Spleen (tissue), 7 donors: ENCODE data around the gene MST1.

Experiments
- POLR2A ChIP-seq, 3 donors: fragments of 450-650 bp; IDR thresholded peaks; one replicate each; pipeline ENCODE4 v1.5.1; 2017; ENCODE audit warnings: antibody characterized with exemption in 3 of 3, mild to moderate bottlenecking in 1 of 3
- TF ChIP-seq, protein P1 (sequence below), 11 experiments: fragments of 200-600 bp in 7 of 11; fragments of 450-650 bp in 4 of 11; sonication (generic) in 4 of 11; IDR thresholded peaks in 8 of 11; conservative IDR thresholded peaks in 3 of 11; 1 replicate in 7 of 11; 2 replicates in 4 of 11; pipeline versions ENCODE4 v1.4.0 to v1.8.0; 2016 to 2021; ENCODE audit warnings: antibody characterized with exemption in 11 of 11, inconsistent platforms in 4 of 11, mild to moderate bottlenecking in 1 of 11
- donor health status: DM: no; HTN: no; CAD: no; lungs with moderate emphysema.
- donor health status: DM: no; HTN: no; CAD: no.
- donor health status: DM: no; HTN: no; CAD: no.

DNA sequence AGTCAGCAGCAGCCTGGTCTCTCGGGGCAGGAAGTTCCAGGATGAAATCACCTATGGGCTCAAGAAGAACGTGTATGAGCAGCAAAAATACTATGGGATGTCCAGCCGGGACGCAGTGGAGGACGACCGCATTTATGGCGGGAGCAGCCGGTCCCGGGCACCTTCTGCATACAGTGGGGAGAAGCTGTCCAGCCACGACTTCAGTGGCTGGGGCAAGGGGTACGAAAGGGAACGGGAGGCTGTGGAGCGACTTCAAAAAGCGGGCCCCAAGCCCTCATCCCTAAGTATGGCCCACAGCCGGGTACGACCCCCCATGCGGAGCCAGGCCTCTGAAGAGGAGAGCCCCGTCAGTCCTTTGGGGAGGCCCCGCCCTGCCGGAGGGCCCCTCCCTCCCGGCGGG, 27.3 kb downstream of the MST1 start:
- TF ChIP-seq, protein P1, sequence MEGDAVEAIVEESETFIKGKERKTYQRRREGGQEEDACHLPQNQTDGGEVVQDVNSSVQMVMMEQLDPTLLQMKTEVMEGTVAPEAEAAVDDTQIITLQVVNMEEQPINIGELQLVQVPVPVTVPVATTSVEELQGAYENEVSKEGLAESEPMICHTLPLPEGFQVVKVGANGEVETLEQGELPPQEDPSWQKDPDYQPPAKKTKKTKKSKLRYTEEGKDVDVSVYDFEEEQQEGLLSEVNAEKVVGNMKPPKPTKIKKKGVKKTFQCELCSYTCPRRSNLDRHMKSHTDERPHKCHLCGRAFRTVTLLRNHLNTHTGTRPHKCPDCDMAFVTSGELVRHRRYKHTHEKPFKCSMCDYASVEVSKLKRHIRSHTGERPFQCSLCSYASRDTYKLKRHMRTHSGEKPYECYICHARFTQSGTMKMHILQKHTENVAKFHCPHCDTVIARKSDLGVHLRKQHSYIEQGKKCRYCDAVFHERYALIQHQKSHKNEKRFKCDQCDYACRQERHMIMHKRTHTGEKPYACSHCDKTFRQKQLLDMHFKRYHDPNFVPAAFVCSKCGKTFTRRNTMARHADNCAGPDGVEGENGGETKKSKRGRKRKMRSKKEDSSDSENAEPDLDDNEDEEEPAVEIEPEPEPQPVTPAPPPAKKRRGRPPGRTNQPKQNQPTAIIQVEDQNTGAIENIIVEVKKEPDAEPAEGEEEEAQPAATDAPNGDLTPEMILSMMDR (IDR thresholded peaks at IDR 0.05 in 8 of 11, conservative IDR thresholded peaks at IDR 0.05 in 3 of 11): no peak
- TF ChIP-seq POLR2A (IDR thresholded peaks at IDR 0.05): no peak
